ENCODE results near the gene NOS1AP. TPM values are rescaled to one million over a fixed set of nuclear protein-coding genes. Genes with fewer than 3 reads are reported as not detected.

Gene NOS1AP
- total and polyA plus RNA-seq, 9 of the 15 experiments (the other 6 are each of a cell fraction or from before 2014, with no cell fraction given) = 0.07 to 1.5 (median 0.22) TPM

DNA sequence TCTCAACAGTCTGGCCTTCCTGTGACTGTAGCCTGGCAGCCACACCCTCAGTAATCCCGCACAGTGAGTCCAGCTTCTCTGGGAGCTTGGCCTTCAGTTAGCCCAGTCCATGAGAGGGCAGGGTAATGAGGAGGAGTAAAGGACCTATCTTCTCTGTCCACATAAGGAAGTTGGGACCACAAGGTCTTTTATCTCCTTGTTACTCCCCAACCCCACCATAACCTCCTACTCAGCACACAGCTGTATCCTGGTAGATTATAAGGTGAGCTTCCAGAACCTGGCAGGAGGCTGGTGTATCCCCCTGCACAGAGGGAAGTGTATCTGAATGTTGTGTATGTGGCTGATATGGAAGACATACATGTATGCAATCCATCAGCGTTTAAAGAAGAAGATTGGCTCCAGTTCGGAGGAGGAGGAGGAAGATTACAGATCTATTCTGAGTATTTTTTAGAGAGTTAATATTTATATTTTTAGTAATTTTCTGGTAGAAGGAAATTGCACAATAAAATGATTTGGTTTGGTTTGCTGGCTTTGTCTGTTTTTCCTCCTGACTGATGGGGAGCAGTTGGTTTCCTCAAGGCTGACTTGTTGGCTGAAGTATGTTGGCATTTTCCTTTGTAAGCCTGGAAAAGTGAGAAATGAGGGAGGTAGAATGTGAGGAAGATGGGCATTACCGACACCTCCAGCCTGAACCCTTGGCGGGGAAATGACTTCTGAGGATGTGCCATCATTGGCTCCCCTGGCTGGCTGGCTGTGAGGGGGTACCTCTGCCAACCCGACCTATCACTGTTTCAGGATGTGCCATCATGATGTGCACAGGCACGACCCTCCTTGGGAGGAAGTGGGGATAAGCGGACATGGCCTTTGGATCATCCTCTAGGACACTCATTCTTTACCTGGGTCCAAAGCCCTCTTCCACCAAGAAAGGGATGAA lies 317.1 kb downstream of the NOS1AP start:
- H4K20me1 ChIP-seq (replicated peaks; ENCODE audit: control insufficient read depth, insufficient read depth, low read length) = no peaks in the 10 kb centered on the region
- H3K9ac ChIP-seq (ENCODE audit: insufficient read depth in 1 of 2, low read depth in 2 of 2, low read length in 2 of 2) = peak overlapping the region; percentile 45 to 71
- peak; percentile 70 for ATAC-seq
- CTCF ChIA-PET (ENCODE audit: low intra/inter-chr PET ratio) = no interaction called here
- H2AFZ ChIP-seq (ENCODE audit: low read depth, low read length) = no peak overlapping the region
- peak; percentile 95 for FAIRE-seq
- peak; percentile 76 to 95 (median 88) for DNase-seq (ENCODE audit: extremely low read depth in 1 of 4, low spot score in 3 of 4)
- peaks cover 7% of the 10 kb centered on the region for H3K9me1 ChIP-seq (ENCODE audit: control insufficient read depth, insufficient read depth, low read length)
- H3K4me1 ChIP-seq (replicated peaks in 1 of 2; ENCODE audit: control insufficient read depth in 2 of 2, insufficient read depth in 2 of 2, low read length in 2 of 2) = peaks cover 83 to 95% of the 10 kb centered on the region in 2 experiments
- WGBS (ENCODE audit: insufficient coverage, low coverage, missing lambda C conversion rate) = 33% methylated on average over 8 of the region's 8 CpGs
- no peaks in the 10 kb centered on the region for H3K9me3 ChIP-seq (replicated peaks; ENCODE audit: control insufficient read depth, insufficient read depth, low read depth, low read length)
- no peaks in the 10 kb centered on the region; the same call in 2 of the 3 replicates for H3K36me3 ChIP-seq (ENCODE audit: control insufficient read depth, insufficient read depth, low read length)
- POLR2A ChIA-PET = interaction anchor here (2.1 kb wide), 1 partner anchor 11 kb away, joined by 9 read pairs; no protein-coding TSS in a partner anchor
- peak overlapping the region; percentile 69 for H3K27ac ChIP-seq (ENCODE audit: extremely low read depth, low read depth, low read length)
- H3K4me2 ChIP-seq (ENCODE audit: insufficient read depth, low read length) = peak overlapping the region; percentile 73
- no TSS peak for BruUV-seq (replicated peaks)
- 0 out of 2 replicates have a peak overlapping the region, but pooled peaks have one; percentile 2 for H3K4me3 ChIP-seq
- peaks cover 12% of the 10 kb centered on the region; the same call in 2 of the 3 replicates for H3K79me2 ChIP-seq (ENCODE audit: control insufficient read depth, insufficient read depth, low read length)
- in situ Hi-C loops (cut with MboI) = no loop called here
- intact Hi-C loops (cut with micrococcal nuclease) = loop anchor here (2.0 kb wide), 1 partner anchor 14 kb away; no protein-coding TSS in a partner anchor
- no peaks in the 10 kb centered on the region for H3K27me3 ChIP-seq (ENCODE audit: control insufficient read depth in 2 of 2, insufficient read depth in 2 of 2, low read length in 2 of 2)
- TF ChIP-seq PHB2 (IDR thresholded peaks at IDR 0.05; ENCODE audit: low read depth) (peak; percentile 96), ZKSCAN1 (IDR thresholded peaks at IDR 0.05; ENCODE audit: low read depth, low read length) (0 out of 2 replicates have a peak, but pooled peaks have one; percentile 46), NFRKB (IDR thresholded peaks at IDR 0.05; ENCODE audit: low read depth) (0 out of 2 replicates have a peak, but pooled peaks have one; percentile 26), KAT7 (CRISPR knock-in tag; IDR thresholded peaks at IDR 0.05; ENCODE audit: borderline replicate concordance) (no peak), ZNF316 (IDR thresholded peaks at IDR 0.05) (no peak)
- TF ChIP-seq, protein P1, sequence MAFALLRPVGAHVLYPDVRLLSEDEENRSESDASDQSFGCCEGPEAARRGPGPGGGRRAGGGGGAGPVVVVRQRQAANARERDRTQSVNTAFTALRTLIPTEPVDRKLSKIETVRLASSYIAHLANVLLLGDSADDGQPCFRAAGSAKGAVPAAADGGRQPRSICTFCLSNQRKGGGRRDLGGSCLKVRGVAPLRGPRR (CRISPR knock-in tag; IDR thresholded peaks at IDR 0.05) = no peak
- TF ChIP-seq, protein P2, sequence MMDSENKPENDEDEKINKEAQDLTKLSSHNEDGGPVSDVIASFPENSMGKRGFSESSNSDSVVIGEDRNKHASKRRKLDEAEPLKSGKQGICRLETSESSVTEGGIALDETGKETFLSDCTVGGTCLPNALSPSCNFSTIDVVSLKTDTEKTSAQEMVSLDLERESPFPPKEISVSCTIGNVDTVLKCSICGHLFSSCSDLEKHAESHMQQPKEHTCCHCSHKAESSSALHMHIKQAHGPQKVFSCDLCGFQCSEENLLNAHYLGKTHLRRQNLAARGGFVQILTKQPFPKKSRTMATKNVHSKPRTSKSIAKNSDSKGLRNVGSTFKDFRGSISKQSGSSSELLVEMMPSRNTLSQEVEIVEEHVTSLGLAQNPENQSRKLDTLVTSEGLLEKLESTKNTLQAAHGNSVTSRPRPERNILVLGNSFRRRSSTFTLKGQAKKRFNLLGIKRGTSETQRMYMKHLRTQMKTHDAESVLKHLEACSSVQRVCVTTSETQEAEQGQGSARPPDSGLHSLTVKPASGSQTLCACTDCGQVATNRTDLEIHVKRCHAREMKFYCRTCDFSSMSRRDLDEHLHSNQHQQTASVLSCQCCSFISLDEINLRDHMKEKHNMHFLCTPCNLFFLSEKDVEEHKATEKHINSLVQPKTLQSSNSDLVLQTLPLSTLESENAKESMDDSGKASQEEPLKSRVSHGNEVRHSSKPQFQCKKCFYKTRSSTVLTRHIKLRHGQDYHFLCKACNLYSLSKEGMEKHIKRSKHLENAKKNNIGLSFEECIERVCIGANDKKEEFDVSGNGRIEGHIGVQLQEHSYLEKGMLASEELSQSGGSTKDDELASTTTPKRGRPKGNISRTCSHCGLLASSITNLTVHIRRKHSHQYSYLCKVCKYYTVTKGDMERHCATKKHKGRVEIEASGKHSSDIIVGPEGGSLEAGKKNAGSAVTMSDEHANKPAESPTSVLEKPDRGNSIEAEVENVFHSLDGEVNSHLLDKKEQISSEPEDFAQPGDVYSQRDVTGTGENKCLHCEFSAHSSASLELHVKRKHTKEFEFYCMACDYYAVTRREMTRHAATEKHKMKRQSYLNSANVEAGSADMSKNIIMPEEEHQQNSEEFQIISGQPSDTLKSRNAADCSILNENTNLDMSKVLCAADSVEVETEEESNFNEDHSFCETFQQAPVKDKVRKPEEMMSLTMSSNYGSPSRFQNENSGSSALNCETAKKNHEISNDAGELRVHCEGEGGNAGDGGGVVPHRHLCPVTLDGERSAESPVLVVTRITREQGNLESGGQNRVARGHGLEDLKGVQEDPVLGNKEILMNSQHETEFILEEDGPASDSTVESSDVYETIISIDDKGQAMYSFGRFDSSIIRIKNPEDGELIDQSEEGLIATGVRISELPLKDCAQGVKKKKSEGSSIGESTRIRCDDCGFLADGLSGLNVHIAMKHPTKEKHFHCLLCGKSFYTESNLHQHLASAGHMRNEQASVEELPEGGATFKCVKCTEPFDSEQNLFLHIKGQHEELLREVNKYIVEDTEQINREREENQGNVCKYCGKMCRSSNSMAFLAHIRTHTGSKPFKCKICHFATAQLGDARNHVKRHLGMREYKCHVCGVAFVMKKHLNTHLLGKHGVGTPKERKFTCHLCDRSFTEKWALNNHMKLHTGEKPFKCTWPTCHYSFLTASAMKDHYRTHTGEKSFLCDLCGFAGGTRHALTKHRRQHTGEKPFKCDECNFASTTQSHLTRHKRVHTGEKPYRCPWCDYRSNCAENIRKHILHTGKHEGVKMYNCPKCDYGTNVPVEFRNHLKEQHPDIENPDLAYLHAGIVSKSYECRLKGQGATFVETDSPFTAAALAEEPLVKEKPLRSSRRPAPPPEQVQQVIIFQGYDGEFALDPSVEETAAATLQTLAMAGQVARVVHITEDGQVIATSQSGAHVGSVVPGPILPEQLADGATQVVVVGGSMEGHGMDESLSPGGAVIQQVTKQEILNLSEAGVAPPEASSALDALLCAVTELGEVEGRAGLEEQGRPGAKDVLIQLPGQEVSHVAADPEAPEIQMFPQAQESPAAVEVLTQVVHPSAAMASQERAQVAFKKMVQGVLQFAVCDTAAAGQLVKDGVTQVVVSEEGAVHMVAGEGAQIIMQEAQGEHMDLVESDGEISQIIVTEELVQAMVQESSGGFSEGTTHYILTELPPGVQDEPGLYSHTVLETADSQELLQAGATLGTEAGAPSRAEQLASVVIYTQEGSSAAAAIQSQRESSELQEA (IDR thresholded peaks at IDR 0.05; ENCODE audit: low read depth) = no peak
- TF ChIP-seq, protein P3, sequence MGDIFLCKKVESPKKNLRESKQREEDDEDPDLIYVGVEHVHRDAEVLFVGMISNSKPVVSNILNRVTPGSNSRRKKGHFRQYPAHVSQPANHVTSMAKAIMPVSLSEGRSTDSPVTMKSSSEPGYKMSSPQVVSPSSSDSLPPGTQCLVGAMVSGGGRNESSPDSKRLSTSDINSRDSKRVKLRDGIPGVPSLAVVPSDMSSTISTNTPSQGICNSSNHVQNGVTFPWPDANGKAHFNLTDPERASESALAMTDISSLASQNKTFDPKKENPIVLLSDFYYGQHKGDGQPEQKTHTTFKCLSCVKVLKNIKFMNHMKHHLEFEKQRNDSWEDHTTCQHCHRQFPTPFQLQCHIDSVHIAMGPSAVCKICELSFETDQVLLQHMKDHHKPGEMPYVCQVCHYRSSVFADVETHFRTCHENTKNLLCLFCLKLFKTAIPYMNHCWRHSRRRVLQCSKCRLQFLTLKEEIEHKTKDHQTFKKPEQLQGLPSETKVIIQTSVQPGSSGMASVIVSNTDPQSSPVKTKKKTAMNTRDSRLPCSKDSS (IDR thresholded peaks at IDR 0.05; ENCODE audit: low read depth, partially characterized antibody) = no peak
